ENCODE measurements around the gene ZC3H12C.
"Not testable (repeated sequence)": the region's sequence is repeated elsewhere in the genome, so short reads cannot be mapped to it uniquely, and the experiment has no call there.

Gene ZC3H12C

DNA sequence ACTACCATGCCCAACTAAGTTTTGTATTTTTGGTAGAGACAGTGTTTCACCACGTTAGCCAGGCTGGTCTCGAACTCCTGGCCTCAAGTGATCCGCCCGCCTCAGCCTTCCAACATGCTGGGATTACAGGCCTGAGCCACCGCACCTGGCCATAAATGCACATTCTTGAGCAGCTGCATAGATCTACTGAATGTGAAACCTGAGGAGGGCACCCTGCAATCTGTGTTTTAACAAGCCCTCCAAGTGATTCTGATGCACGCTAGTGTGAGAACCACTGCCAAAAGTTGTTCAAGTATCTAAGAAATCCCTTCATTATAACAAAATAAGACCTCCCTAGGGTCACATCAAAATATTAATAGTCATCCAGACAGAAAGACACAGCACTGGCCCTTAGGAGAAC lies 113.9 kb downstream of the ZC3H12C start:
- POLR2A ChIA-PET, result no interaction called here

DNA sequence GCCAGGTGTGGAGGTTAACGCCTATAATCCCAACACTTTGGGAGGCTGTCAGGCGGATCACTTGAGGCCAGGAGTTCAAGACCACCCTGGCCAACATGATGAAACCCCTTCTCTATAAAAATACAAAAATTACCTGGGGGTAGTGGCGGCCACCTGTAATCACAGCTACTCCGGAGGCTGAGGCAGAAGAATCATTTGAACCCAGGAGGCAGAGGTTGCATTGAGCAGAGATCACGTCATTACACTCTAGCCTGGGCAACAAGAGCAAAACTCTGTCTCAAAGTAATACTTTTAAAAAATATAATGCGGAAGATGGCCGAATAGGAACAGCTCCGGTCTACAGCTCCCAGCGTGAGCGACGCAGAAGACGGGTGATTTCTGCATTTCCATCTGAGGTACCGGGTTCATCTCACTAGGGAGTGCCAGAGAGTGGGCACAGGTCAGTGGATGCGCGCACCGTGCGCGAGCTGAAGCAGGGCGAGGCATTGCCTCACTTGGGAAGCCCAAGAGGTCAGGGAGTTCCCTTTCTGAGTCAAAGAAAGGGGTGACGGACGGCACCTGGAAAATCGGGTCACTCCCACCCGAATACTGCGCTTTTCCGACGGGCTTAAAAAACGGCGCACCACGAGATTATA lies 115.6 kb downstream of the ZC3H12C start:
- DNase-seq (ENCODE audit: extremely low spot score); CTCF ChIA-PET; POLR2A ChIA-PET: not testable (repeated sequence)

More for the DNA sequence above, 113.9 kb downstream of the ZC3H12C start:
- CTCF ChIA-PET, result interaction anchor here (1.1 to 1.2 kb wide), 2 partner anchors 170 to 226 kb away, joined by 3 read pairs; no protein-coding TSS in a partner anchor
- TF ChIP-seq, protein P1, sequence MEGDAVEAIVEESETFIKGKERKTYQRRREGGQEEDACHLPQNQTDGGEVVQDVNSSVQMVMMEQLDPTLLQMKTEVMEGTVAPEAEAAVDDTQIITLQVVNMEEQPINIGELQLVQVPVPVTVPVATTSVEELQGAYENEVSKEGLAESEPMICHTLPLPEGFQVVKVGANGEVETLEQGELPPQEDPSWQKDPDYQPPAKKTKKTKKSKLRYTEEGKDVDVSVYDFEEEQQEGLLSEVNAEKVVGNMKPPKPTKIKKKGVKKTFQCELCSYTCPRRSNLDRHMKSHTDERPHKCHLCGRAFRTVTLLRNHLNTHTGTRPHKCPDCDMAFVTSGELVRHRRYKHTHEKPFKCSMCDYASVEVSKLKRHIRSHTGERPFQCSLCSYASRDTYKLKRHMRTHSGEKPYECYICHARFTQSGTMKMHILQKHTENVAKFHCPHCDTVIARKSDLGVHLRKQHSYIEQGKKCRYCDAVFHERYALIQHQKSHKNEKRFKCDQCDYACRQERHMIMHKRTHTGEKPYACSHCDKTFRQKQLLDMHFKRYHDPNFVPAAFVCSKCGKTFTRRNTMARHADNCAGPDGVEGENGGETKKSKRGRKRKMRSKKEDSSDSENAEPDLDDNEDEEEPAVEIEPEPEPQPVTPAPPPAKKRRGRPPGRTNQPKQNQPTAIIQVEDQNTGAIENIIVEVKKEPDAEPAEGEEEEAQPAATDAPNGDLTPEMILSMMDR (IDR thresholded peaks at IDR 0.05; ENCODE audit: control extremely low read depth, extremely low read depth, low read depth, missing control alignments), result no peak
- no peak for DNase-seq (ENCODE audit: extremely low spot score)

DNA sequence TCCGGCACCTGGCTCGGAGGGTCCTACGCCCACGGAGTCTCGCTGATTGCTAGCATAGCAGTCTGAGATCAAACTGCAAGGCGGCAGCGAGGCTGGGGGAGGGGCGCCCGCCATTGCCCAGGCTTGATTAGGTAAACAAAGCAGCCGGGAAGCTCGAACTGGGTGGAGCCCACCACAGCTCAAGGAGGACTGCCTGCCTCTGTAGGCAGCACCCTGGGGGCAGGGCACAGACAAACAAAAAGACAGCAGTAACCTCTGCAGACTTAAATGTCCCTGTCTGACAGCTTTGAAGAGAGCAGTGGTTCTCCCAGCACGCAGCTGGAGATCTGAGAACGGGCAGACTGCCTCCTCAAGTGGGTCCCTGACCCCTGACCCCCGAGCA lies 116.1 kb downstream of the ZC3H12C start:
- CTCF ChIA-PET, POLR2A ChIA-PET: not testable (repeated sequence)

DNA sequence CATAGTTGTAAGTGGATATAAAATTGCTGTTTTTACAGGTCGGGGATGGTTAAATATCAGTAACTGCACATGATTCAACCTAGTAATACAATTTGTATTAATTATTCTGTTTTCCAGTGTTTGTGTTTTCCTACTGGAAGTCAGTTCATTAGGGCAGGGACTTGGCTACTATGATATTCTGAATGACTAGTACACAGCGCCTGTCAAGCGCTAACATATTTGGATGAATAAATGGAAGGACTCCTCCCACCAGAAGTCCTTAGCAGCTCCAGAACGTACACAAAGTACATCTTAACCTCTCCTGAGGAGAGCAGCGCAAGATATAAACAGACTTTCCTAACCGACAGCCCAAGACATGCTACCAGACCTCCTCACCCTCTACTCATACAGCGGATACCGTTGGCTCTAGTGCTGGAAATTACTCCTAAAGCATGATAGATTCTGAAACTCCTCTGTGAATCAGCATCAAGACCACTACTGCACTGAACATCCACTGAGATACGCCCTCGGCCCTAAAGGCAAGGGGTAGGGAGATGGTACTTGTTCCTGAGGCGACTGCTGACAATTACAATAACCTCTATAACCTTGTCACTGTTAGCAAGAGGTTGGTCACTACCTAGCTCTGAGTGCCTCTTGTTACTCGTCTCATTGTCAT lies 124.2 kb downstream of the ZC3H12C start:
- no peak for DNase-seq (ENCODE audit: extremely low spot score)
- ChIA-PET POLR2A (no interaction called here), CTCF (interaction anchor here (0.9 to 2.1 kb wide), 3 partner anchors 17 to 217 kb away, joined by 3 to 16 read pairs (median 3); no protein-coding TSS in a partner anchor)
- TF ChIP-seq, protein P1 (IDR thresholded peaks at IDR 0.05; ENCODE audit: control extremely low read depth, extremely low read depth, low read depth, missing control alignments), result no peak

More for the DNA sequence above, 116.1 kb downstream of the ZC3H12C start:
- DNase-seq (ENCODE audit: extremely low spot score), result not testable (repeated sequence)

DNA sequence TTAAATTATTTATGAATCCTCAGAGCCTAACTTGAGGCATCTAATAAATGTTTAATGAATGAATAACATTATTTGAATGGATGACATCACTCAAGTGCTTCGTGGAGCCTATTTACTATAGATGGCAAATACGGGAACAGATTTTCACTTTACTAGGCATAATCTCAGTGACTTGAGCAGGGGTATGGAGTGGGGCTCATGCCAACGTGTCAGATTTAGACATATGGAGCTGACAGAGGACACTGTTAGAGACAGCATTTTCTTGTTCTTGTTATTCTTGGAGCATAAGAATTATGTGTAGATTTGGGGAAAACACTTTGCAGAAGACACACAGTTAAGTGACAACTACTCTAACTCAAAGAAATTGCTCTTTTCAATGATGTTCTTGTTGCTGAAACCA lies 124.7 kb downstream of the ZC3H12C start:
- DNase-seq (ENCODE audit: extremely low spot score), result no peak
- CTCF ChIA-PET, result interaction anchor here (0.9 to 1.1 kb wide), 2 partner anchors 24 to 215 kb away, joined by 3 read pairs; no protein-coding TSS in a partner anchor
- TF ChIP-seq, protein P1 (IDR thresholded peaks at IDR 0.05; ENCODE audit: control extremely low read depth, extremely low read depth, low read depth, missing control alignments), result no peak
- POLR2A ChIA-PET, result no interaction called here

DNA sequence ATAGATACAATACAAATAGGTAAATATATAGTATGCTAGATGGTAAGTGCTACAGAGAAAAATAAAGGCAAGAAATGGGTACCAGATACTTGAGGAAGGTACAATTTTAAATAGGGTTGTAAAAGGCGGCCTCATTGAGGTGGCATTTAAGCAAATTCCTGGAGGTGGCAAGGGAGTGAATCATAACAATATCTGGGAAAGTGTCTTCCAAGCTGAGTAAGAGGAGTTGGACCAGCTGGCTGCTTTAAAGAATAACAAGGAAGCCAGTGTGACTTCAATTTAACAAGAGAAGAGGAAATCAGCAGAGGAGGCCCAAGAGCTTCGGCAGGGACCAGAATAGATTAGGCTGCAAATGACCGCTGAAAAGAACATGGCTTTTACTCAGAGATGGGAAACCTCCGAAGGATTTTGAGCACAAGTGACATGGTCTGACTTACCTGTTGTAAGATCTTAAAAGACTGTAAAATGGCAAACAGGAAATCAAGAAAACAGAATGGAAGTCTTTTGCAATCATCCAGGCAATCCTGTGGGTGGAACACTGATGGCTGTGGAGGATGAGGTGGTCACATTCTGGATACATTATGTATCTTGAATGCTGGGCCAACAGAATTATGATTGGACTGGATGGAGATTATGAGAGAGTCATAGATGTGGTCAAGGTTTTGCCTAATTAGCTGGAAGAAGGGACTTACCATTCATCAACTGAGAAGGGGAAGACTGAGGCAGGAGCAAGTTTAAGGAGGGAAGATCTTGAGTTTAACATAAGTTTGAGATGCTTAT lies 126.0 kb downstream of the ZC3H12C start:
- TF ChIP-seq, protein P1 (IDR thresholded peaks at IDR 0.05; ENCODE audit: control extremely low read depth, extremely low read depth, low read depth, missing control alignments), result no peak
- ChIA-PET CTCF (interaction anchor here (1.1 kb wide), 2 partner anchors 11 to 25 kb away, joined by 3 to 4 read pairs; no protein-coding TSS in a partner anchor), POLR2A (no interaction called here)
- no peak for DNase-seq (ENCODE audit: extremely low spot score)
